GM10248 (cell line): ENCODE data around the gene ZBED1.
"Not testable (repeated sequence)": the region's sequence is repeated elsewhere in the genome, so short reads cannot be mapped to it uniquely, and the experiment has no call there.

Experiments used
- CTCF ChIA-PET: fragments of 300-600 bp; sonication (Branson Sonifier 250); formaldehyde crosslinking; extraction: SDS; loops from one replicate; lab custom pipeline; 2021; ENCODE audit warnings: antibody characterized with exemption; lab: Yijun Ruan, JAX
- POLR2A ChIA-PET: fragments of 350-650 bp; sonication (Branson Sonifier 250); formaldehyde crosslinking; extraction: SDS; loops from one replicate; lab custom pipeline; 2020; ENCODE audit warnings: antibody characterized with exemption; lab: Yijun Ruan, JAX
- DNase-seq: peaks from one replicate; pipeline ENCODE4 v3.0.0; 2012; ENCODE audit errors: extremely low spot score
- TF ChIP-seq, protein P1 (sequence below): IDR thresholded peaks from 2 replicates; pipeline ENCODE4 v1.5.1; 2012; ENCODE audit warnings: mild to moderate bottlenecking, low read depth; ENCODE audit errors: extremely low read depth, missing control alignments, control extremely low read depth

The ZBED1 gene

DNA sequence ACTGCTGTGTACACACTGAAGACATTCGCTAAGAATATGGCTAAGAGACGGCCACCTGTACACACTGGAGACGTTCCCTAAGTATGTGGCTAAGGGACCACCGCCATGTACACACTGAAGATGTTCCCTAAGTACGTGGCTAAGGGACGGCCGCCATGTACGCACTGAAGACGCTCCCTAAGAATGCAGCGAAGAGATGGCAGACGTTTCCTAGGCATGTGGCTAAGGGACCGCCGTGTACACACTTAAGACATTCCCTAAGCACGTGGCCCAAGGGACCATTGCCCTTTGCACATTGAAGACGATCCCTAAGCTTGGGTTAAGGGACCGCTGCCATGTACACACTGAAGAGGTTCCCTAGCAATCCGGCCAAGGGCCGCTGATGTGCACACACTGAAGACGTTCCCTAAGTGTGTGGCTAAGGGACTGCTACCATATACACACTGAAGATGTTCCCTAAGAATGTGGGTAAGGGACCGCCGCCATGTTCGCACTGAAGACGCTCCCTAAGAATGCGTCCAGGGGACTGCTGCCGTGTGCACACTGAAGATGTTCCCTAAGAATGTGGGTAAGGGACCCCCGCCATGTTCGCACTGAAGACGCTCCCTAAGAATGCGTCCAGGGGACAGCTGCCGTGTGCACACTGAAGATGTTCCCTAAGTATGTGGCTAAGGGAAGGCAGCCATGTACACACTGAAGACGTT lies 36.7 kb downstream of the ZBED1 start:
- POLR2A ChIA-PET: no interaction called here
- CTCF ChIA-PET: no interaction called here
- TF ChIP-seq, protein P1, sequence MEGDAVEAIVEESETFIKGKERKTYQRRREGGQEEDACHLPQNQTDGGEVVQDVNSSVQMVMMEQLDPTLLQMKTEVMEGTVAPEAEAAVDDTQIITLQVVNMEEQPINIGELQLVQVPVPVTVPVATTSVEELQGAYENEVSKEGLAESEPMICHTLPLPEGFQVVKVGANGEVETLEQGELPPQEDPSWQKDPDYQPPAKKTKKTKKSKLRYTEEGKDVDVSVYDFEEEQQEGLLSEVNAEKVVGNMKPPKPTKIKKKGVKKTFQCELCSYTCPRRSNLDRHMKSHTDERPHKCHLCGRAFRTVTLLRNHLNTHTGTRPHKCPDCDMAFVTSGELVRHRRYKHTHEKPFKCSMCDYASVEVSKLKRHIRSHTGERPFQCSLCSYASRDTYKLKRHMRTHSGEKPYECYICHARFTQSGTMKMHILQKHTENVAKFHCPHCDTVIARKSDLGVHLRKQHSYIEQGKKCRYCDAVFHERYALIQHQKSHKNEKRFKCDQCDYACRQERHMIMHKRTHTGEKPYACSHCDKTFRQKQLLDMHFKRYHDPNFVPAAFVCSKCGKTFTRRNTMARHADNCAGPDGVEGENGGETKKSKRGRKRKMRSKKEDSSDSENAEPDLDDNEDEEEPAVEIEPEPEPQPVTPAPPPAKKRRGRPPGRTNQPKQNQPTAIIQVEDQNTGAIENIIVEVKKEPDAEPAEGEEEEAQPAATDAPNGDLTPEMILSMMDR: no peak
- DNase-seq: no peak

DNA sequence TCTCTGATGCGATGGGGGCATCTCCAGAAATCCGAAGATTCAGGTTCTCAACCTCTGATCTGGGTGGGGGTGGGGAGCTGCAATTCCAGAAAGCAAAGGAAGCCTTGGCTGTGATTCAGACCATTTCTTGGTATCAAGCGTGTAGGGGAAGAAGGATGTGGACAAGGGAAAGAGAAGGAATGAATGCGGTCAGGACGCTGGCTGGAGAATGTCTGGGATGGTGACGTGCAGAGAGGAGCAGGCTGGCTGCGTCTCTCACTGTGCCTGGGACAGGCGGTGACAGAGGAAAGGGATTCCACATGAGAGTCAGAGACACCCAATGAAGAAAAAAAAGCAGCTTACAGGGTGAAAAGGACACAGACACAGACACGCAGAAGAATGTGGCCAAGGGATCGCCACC lies 37.3 kb downstream of the ZBED1 start:
- POLR2A ChIA-PET, CTCF ChIA-PET, DNase-seq: not testable (repeated sequence)

DNA sequence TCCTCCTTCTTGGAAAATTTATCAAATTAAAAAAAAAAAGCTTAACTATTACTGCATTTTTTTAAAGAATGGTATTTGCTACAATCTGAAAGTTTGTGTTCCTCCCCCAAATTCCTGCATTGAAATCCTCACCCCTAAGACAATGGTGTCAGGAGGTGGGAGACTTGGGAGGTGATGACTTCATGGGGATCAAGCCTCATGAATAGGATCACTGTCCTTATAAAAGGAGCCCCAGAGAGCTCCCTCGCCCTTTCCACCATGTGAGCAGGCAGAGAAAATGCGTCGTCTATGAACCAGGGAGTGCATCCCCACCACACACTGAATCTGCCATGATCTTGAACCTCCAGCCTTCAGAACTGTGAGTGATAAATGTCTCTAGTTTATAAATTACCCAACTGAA lies 38.0 kb downstream of the ZBED1 start:
- POLR2A ChIA-PET: no interaction called here
- CTCF ChIA-PET: no interaction called here
- TF ChIP-seq, protein P1: no peak
- DNase-seq: no peak

DNA sequence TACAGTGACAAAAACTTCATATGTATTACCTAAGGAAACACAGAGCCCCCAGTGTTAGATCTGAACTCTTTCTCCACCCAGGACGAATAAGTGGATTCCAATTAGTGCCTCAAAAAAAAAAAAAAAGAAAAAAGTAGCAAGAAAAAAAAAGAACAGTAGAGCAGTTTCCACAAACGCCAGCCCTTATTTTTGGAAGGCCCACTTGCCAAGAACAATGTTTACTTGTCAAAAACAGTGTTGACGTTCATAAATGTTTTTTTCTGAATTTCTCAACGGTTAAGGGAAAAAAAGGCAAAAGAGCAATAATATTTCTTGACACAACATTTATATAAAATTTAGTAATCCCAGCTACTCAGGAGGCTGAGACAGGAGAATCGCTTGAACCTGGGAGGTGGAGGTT lies 38.7 kb downstream of the ZBED1 start:
- TF ChIP-seq, protein P1: no peak
- ChIA-PET CTCF (no interaction called here), POLR2A (no interaction called here)
- DNase-seq: no peak

DNA sequence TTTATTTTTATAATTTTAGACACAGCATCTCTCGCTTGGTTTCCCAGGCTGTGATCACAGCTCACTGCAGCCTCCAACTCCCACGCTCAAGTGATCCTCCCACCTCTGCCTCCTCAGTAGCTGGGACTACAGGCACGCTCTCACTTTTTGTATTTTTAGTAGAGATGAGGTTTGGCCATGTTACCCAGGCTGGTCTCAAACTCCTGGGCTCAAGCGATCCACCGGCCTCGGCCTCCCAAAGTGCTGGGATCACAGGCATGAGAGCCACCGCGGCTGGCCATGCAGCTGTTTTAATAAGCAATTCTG lies 39.1 kb downstream of the ZBED1 start:
- POLR2A ChIA-PET: no interaction called here
- CTCF ChIA-PET: no interaction called here
- no peak for DNase-seq
- TF ChIP-seq, protein P1: no peak

DNA sequence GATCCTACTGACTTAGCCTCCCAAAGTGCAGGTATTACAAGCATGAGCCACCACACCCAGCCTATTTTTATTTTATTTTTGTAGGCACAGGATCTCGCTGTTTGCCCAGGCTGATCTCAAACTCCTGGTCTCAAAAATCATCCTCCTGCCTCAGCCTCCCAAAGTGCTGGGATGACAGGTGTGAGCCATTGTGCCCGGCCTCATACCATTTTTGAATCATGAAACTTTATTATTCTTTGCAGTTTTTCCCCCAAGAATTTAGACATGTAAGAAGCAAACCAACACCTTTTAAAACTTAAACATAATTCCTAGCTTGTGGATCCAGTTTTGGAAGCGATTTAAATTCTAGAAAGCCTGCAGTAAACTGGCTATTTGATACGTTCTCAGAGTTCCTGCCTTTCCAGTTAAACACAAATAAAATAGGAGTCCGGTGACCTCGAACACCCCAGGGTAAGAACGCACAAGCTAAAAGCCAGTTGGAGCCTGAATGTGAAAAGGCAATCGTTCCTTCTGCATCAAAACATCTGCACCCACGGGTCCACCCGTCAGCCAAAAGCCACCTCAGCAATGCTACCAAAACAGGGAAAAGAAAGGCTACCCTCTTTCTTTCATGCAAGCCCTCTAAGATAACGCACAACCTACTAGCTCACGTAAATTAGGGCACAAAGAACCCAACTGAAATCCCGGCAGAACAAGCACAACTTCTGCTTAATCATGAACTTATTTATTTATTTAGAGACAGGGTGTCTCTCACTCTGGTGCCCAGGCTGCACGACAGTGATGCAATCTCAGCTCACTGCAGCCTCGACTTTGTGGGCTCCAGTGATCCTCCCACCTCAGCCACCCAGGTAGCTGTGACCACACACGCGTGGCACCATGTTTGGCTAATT lies 39.7 kb downstream of the ZBED1 start:
- CTCF ChIA-PET, DNase-seq: not testable (repeated sequence)

DNA sequence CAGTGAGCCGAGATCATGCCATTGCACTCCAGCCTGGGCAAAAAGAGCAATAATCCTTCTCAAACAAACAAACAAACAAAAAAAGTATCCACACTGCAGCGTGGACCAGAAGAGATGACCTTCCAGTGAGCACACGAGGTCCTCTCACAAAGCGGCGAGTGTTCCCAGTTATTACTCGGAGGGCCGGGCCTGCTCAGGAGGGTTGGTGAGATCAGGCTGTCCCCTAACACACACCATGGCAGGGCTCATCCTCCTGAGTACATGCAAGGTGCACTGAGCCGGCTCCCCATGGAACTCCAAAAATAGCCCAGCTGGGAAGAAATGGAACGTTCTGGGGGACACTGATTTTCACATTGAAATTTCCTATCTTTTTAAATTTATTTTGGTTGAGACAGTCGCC lies 40.7 kb downstream of the ZBED1 start:
- POLR2A ChIA-PET, CTCF ChIA-PET, DNase-seq: not testable (repeated sequence)

More for the DNA sequence above, 39.7 kb downstream of the ZBED1 start:
- POLR2A ChIA-PET: not testable (repeated sequence)

DNA sequence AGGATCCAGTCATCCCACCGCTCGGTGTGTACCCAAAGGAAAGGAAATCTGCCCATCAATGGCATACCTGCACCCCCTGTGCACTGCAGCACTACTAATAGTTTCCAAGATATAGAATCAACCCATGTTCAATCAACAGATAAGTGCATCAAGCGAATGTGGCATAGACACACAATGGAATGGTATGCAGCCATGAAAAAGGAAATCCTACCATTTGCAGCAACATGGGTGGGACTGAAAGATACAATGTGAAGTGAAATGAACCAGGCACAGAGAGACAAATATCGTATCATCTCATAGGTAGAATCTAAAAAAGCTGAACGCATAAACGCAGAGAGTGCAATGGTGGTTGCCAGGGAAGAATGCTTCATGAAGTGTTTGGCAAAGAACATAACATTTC lies 42.5 kb downstream of the ZBED1 start:
- TF ChIP-seq, protein P1: no peak
- ChIA-PET POLR2A (no interaction called here), CTCF (no interaction called here)
- no peak for DNase-seq
